ENCODE results near the gene AATK.

The AATK gene

GRCh38 chr17:81095383-81095762 lies 70.6 kb downstream of the AATK start:
- peaks cover 7% of the 10 kb centered on the region for H3K36me3 ChIP-seq (ENCODE audit: low read depth)
- H3K4me3 ChIP-seq (ENCODE audit: severe bottlenecking) = no peak overlapping the region
- peaks cover 51% of the 10 kb centered on the region for H3K4me1 ChIP-seq (ENCODE audit: insufficient read depth, poor library complexity, severe bottlenecking)
- H3K27me3 ChIP-seq (ENCODE audit: insufficient read depth, poor library complexity, severe bottlenecking) = no peaks in the 10 kb centered on the region
- peak overlapping the region; percentile 80 for H3K27ac ChIP-seq (ENCODE audit: poor library complexity, severe bottlenecking)
- ATAC-seq (ENCODE audit: low read depth) (peak; percentile 0; the same call in 2 of the 3 replicates), DNase-seq (ENCODE audit: low spot score) (no peak)
- TF ChIP-seq, protein P1, sequence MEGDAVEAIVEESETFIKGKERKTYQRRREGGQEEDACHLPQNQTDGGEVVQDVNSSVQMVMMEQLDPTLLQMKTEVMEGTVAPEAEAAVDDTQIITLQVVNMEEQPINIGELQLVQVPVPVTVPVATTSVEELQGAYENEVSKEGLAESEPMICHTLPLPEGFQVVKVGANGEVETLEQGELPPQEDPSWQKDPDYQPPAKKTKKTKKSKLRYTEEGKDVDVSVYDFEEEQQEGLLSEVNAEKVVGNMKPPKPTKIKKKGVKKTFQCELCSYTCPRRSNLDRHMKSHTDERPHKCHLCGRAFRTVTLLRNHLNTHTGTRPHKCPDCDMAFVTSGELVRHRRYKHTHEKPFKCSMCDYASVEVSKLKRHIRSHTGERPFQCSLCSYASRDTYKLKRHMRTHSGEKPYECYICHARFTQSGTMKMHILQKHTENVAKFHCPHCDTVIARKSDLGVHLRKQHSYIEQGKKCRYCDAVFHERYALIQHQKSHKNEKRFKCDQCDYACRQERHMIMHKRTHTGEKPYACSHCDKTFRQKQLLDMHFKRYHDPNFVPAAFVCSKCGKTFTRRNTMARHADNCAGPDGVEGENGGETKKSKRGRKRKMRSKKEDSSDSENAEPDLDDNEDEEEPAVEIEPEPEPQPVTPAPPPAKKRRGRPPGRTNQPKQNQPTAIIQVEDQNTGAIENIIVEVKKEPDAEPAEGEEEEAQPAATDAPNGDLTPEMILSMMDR (IDR thresholded peaks at IDR 0.05; ENCODE audit: poor library complexity, severe bottlenecking) = no peak
- no peaks in the 10 kb centered on the region for H3K9me3 ChIP-seq (ENCODE audit: severe bottlenecking)

DNA sequence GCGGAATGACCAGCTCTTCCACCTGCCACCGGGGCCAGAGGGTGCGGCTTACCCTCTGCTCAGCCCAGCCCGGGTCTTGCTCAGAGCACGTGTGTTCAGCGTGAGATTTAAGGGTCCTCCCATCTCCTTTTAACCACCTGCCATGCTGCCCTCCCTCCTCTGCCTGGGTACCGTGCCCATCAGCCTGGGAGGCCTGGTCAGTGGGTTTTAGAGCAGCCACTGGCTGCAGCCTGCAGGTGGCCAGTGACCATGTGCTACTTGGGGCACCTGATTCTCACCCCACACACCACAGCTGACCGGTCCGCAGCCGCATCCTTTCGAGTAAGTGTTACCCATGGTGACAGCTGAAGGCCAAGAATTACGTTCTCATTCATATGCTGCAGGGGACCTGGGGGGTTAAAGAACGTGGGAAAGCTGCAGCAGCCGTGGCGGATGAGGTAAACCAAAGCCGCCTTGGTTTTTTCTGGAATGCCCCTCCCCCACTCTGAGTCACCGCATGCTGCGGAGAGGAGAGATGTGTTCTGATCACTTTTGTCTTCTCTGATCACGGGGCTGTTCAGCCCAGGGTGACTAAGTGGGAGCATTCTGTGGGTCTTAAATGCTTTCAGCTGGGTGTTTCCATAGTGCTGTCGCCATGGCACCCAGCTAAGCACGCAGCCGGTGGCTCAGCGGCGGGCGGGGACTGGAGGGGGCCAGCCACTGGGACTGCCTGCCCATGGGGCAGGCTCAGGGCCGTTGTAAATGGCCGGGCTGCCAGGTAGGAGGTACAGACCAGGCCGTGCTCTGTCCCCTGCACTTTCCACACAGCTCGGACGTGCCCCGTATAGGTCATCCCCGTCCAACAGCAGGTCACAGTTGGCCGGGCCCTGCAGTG lies 71.3 kb downstream of the AATK start:
- peak; percentile 81 for ATAC-seq (ENCODE audit: low read depth)
- H3K27me3 ChIP-seq (ENCODE audit: insufficient read depth, poor library complexity, severe bottlenecking) = no peaks in the 10 kb centered on the region
- H3K27ac ChIP-seq (ENCODE audit: poor library complexity, severe bottlenecking) = peak overlapping the region; percentile 80
- peaks cover 57% of the 10 kb centered on the region for H3K4me1 ChIP-seq (ENCODE audit: insufficient read depth, poor library complexity, severe bottlenecking)
- H3K4me3 ChIP-seq (ENCODE audit: severe bottlenecking) = no peak overlapping the region
- peak; percentile 96 for DNase-seq (ENCODE audit: low spot score)
- no peaks in the 10 kb centered on the region for H3K9me3 ChIP-seq (ENCODE audit: severe bottlenecking)
- H3K36me3 ChIP-seq (ENCODE audit: low read depth) = peaks cover 7% of the 10 kb centered on the region
- TF ChIP-seq, protein P1 (IDR thresholded peaks at IDR 0.05; ENCODE audit: poor library complexity, severe bottlenecking) = no peak

GRCh38 chr17:81093619-81094508 lies 72.2 kb downstream of the AATK start:
- TF ChIP-seq, protein P1 (IDR thresholded peaks at IDR 0.05; ENCODE audit: poor library complexity, severe bottlenecking) = no peak
- no peak for DNase-seq (ENCODE audit: low spot score)
- no peak for ATAC-seq (ENCODE audit: low read depth)
- Histone ChIP-seq H3K4me3 (ENCODE audit: severe bottlenecking) (no peak overlapping the region), H3K27ac (ENCODE audit: poor library complexity, severe bottlenecking) (peak overlapping the region; percentile 80), H3K36me3 (ENCODE audit: low read depth) (peaks cover 8% of the 10 kb centered on the region), H3K27me3 (ENCODE audit: insufficient read depth, poor library complexity, severe bottlenecking) (no peaks in the 10 kb centered on the region), H3K9me3 (ENCODE audit: severe bottlenecking) (no peaks in the 10 kb centered on the region), H3K4me1 (ENCODE audit: insufficient read depth, poor library complexity, severe bottlenecking) (peaks cover 57% of the 10 kb centered on the region)

- ATAC-seq (ENCODE audit: low read depth) (no peak), DNase-seq (ENCODE audit: low spot score) (no peak)
- H3K36me3 ChIP-seq (ENCODE audit: low read depth) = peaks cover 21% of the 10 kb centered on the region
- H3K4me3 ChIP-seq (ENCODE audit: severe bottlenecking) = no peak overlapping the region
- H3K9me3 ChIP-seq (ENCODE audit: severe bottlenecking) = no peaks in the 10 kb centered on the region
- H3K27ac ChIP-seq (ENCODE audit: poor library complexity, severe bottlenecking) = peak overlapping the region; percentile 80
- H3K27me3 ChIP-seq (ENCODE audit: insufficient read depth, poor library complexity, severe bottlenecking) = no peaks in the 10 kb centered on the region
- peaks cover 52% of the 10 kb centered on the region for H3K4me1 ChIP-seq (ENCODE audit: insufficient read depth, poor library complexity, severe bottlenecking)
- TF ChIP-seq, protein P1 (IDR thresholded peaks at IDR 0.05; ENCODE audit: poor library complexity, severe bottlenecking) = no peak
Observed at GRCh38 chr17:81092518-81093095, 73.4 kb downstream of the AATK start.
